HepG2 (cell line): ENCODE measurements around the gene TTC4. TPM values are rescaled to one million over a fixed set of nuclear protein-coding genes. Genes with fewer than 3 reads are reported as not detected.

Experiments
- ATAC-seq: fragments of 200-7000 bp; cut with Tn5 transposase; 3 replicates; pipeline ENCODE4 v1.9.1; 2020; ENCODE audit warnings: mild to moderate bottlenecking, moderate library complexity
- BruUV-seq: library from RNA; stranded (reverse); fragments of 400-500 nt; replicated peaks from 2 replicates; lab custom pipeline; 2021; lab: Mats Ljungman, UMichigan
- CTCF ChIA-PET: fragments of 300-600 bp; formaldehyde crosslinking; extraction: SDS; loops from one replicate; lab custom pipeline; 2021; ENCODE audit warnings: low total read pairs, inconsistent platforms, low intra/inter-chr PET ratio; lab: Yijun Ruan, JAX
- POLR2A ChIA-PET: fragments of 350-600 bp; sonication (Branson Sonifier 250); formaldehyde crosslinking; loops from one replicate; lab custom pipeline; 2020; ENCODE audit warnings: antibody characterized with exemption, inconsistent platforms; lab: Yijun Ruan, JAX
- DNase-seq: peaks from one replicate; pipeline ENCODE4 v3.0.0-alpha.2; 2015; ENCODE audit warnings: low spot score
- FAIRE-seq: peaks from 3 replicates; lab custom pipeline; 2011; peaks lifted over from hg19 to GRCh38; lab: Jason Lieb, UNC
- H2AFZ ChIP-seq: one replicate; pipeline ENCODE4 v1.6.1; 2011; ENCODE audit warnings: low read length, inconsistent platforms
- H3K27ac ChIP-seq: fragments of 300-600 bp; 3 replicates; pipeline ENCODE4 v1.8.0; 2011; ENCODE audit warnings: mixed run types, mild to moderate bottlenecking, mixed read lengths, low read length, inconsistent platforms; ENCODE audit not compliant: insufficient read depth; ENCODE audit errors: extremely low read length
- H3K27me3 ChIP-seq, 2 experiments: fragments of 200-600 bp in 1 of 2; 2 replicates in 1 of 2; 3 replicates in 1 of 2; pipeline versions ENCODE4 v1.6.0 to v1.8.0; 2011; ENCODE audit warnings: low read length in 2 of 2, mild to moderate bottlenecking in 2 of 2, moderate library complexity in 2 of 2, inconsistent platforms in 1 of 2; ENCODE audit not compliant: insufficient read depth in 2 of 2, control insufficient read depth in 1 of 2
- H3K36me3 ChIP-seq, 2 experiments: fragments of 200-600 bp in 1 of 2; replicated peaks in 1 of 2; 2 replicates in 1 of 2; 3 replicates in 1 of 2; pipeline versions ENCODE4 v1.5.1 to v1.8.0; 2011; ENCODE audit warnings: low read length in 2 of 2, inconsistent platforms in 1 of 2; ENCODE audit not compliant: insufficient read depth in 2 of 2, control insufficient read depth in 1 of 2
- H3K4me1 ChIP-seq: 2 replicates; pipeline ENCODE4 v1.5.1; 2012; ENCODE audit warnings: low read length, inconsistent platforms; ENCODE audit not compliant: insufficient read depth
- H3K4me2 ChIP-seq: 2 replicates; pipeline ENCODE4 v1.6.0; 2011; ENCODE audit warnings: low read depth, low read length, inconsistent platforms
- H3K4me3 ChIP-seq, 3 experiments: fragments of 200-600 bp in 1 of 3; sonication (generic), shearing (Covaris generic) in 1 of 3; replicated peaks in 1 of 3; 2 replicates each; pipeline ENCODE4 v1.5.1; 2011 to 2016; ENCODE audit warnings: low read length in 3 of 3, inconsistent platforms in 2 of 3, low read depth in 2 of 3, mild to moderate bottlenecking in 2 of 3, control low read depth in 1 of 3, mixed read lengths in 1 of 3; ENCODE audit not compliant: insufficient read depth in 1 of 3
- H3K79me2 ChIP-seq: one replicate; pipeline ENCODE4 v1.6.1; 2011; ENCODE audit warnings: low read length, inconsistent platforms; ENCODE audit not compliant: insufficient read depth
- H3K9ac ChIP-seq: 2 replicates; pipeline ENCODE4 v1.6.0; 2011; ENCODE audit warnings: mild to moderate bottlenecking, low read depth, low read length, inconsistent platforms; ENCODE audit not compliant: insufficient read depth
- H3K9me3 ChIP-seq: 2 replicates; pipeline ENCODE4 v1.5.1; 2012; ENCODE audit warnings: mild to moderate bottlenecking, low read length
- H4K20me1 ChIP-seq: 2 replicates; pipeline ENCODE4 v1.6.0; 2011; ENCODE audit warnings: inconsistent platforms, mild to moderate bottlenecking, low read length, moderate library complexity; ENCODE audit not compliant: insufficient read depth
- ATAD3A ChIP-seq: sonication (generic); formaldehyde crosslinking; IDR thresholded peaks from 2 replicates; pipeline ENCODE4 v1.4.0; 2020; ENCODE audit warnings: missing genetic modification reagents
- ATF5 ChIP-seq: sonication (generic); formaldehyde crosslinking; IDR thresholded peaks from 2 replicates; pipeline ENCODE4 v1.4.0; 2020; ENCODE audit warnings: mild to moderate bottlenecking, low read depth, missing genetic modification reagents
- CENPT ChIP-seq: sonication (generic); formaldehyde crosslinking; IDR thresholded peaks from 2 replicates; pipeline ENCODE4 v1.8.0; 2022; ENCODE audit warnings: low read depth, mild to moderate bottlenecking, moderate library complexity, missing genetic modification reagents
- DR1 ChIP-seq: sonication (generic); formaldehyde crosslinking; IDR thresholded peaks from 2 replicates; pipeline ENCODE4 v1.8.0; 2021; ENCODE audit warnings: mild to moderate bottlenecking, missing genetic modification reagents, inconsistent platforms
- GABPB1 ChIP-seq: IDR thresholded peaks from 2 replicates; pipeline ENCODE4 v1.6.1; 2016; ENCODE audit warnings: mild to moderate bottlenecking, missing genetic modification reagents, moderate library complexity, missing compliant biosample characterization
- HDAC6 ChIP-seq: fragments of 200-600 bp; sonication (generic); IDR thresholded peaks from 2 replicates; pipeline ENCODE4 v1.7.0; 2017; ENCODE audit warnings: mild to moderate bottlenecking, antibody characterized with exemption, low read length, low read depth
- KAT7 ChIP-seq: IDR thresholded peaks from 2 replicates; pipeline ENCODE4 v1.6.1; 2018; ENCODE audit warnings: borderline replicate concordance, missing compliant biosample characterization
- MED13 ChIP-seq: sonication (generic); formaldehyde crosslinking; IDR thresholded peaks from 2 replicates; pipeline ENCODE4 v1.5.0; 2020; ENCODE audit warnings: missing genetic modification reagents
- PTBP1 ChIP-seq: fragments of 200-400 bp; formaldehyde crosslinking; IDR thresholded peaks from 2 replicates; pipeline ENCODE4 v1.6.1; 2018; ENCODE audit warnings: low read length, low read depth; ENCODE audit not compliant: poor library complexity, severe bottlenecking
- RFX5 ChIP-seq: IDR thresholded peaks from 2 replicates; pipeline ENCODE4 v1.6.1; 2011; ENCODE audit warnings: low read depth, low read length, improper control_type of control experiment
- TFDP2 ChIP-seq: sonication (generic); formaldehyde crosslinking; IDR thresholded peaks from 2 replicates; pipeline ENCODE4 v1.4.0; 2020; ENCODE audit warnings: missing genetic modification reagents
- XRCC5 ChIP-seq: fragments of 200-400 bp; formaldehyde crosslinking; optimal IDR thresholded peaks from 2 replicates; pipeline ENCODE3; 2017; ENCODE audit warnings: mild to moderate bottlenecking, low read length
- ZBTB3 ChIP-seq: sonication (generic); formaldehyde crosslinking; IDR thresholded peaks from 2 replicates; pipeline ENCODE4 v1.4.0; 2020; ENCODE audit warnings: low read depth, mild to moderate bottlenecking, moderate library complexity, missing genetic modification reagents, borderline replicate concordance
- ZBTB44 ChIP-seq: sonication (generic); formaldehyde crosslinking; IDR thresholded peaks from 2 replicates; pipeline ENCODE4 v1.4.0; 2020; ENCODE audit warnings: missing genetic modification reagents
- ZNF224 ChIP-seq: sonication (generic); formaldehyde crosslinking; IDR thresholded peaks from 2 replicates; pipeline ENCODE4 v1.5.0; 2020; ENCODE audit warnings: mild to moderate bottlenecking, missing genetic modification reagents
- ZNF296 ChIP-seq: sonication (generic); formaldehyde crosslinking; conservative IDR thresholded peaks from 2 replicates; pipeline ENCODE4 v1.5.0; 2020; ENCODE audit warnings: mild to moderate bottlenecking, missing genetic modification reagents
- ZNF329 ChIP-seq: sonication (generic); formaldehyde crosslinking; IDR thresholded peaks from 2 replicates; pipeline ENCODE4 v1.9.0; 2021; ENCODE audit warnings: low read depth, mild to moderate bottlenecking, missing genetic modification reagents
- ZNF34 ChIP-seq: sonication (generic); formaldehyde crosslinking; IDR thresholded peaks from 2 replicates; pipeline ENCODE4 v1.4.0; 2020; ENCODE audit warnings: mild to moderate bottlenecking, missing genetic modification reagents, borderline replicate concordance
- ZNF713 ChIP-seq: sonication (generic); formaldehyde crosslinking; IDR thresholded peaks from 2 replicates; pipeline ENCODE4 v1.4.0; 2020; ENCODE audit warnings: mild to moderate bottlenecking, missing genetic modification reagents
- ZSCAN25 ChIP-seq: sonication (generic); formaldehyde crosslinking; IDR thresholded peaks from 2 replicates; pipeline ENCODE4 v1.8.0; 2022; ENCODE audit warnings: mild to moderate bottlenecking, missing genetic modification reagents
- WGBS: methylation state at CpG from one replicate; pipeline ENCODE4 v1.1.6; 2017; ENCODE audit warnings: low lambda C conversion rate; 5-methylcytosine and 5-hydroxymethylcytosine counted together
- in situ Hi-C: cut with HindIII; loops from 2 replicates; pipeline ENCODE4 v1.10.0; 2017; ENCODE audit warnings: low pct_unique_long_range_greater_than_20kb; ENCODE audit not compliant: extremely low pct_ligation_motif_present
- intact Hi-C: fragments of 100-400 bp; cut with micrococcal nuclease; formaldehyde crosslinking; loops from one replicate; pipeline ENCODE4 v1.10.0; 2022; ENCODE audit not compliant: unreplicated experiment
- polyA plus RNA-seq, 8 experiments: library from polyadenylated mRNA; depleted of rRNA in 3 of 8; stranded (reverse) in 7 of 8; unstranded in 1 of 8; fragments of >200 nt; fragmentation: Illumina TruSeq in 4 of 8; extraction: Trizol in 4 of 8; gene quantifications; 2 replicates each; pipeline versions ENCODE4 v1.2.1 to v1.2.3, GENCODE V29; 2011 to 2016; ENCODE audit warnings: low read depth in 4 of 8, missing spikeins in 1 of 8, mixed read lengths in 1 of 8; ENCODE audit not compliant: insufficient read depth in 1 of 8
- total RNA-seq, 5 experiments: library from RNA; depleted of rRNA; stranded (reverse); fragments of >200 nt; fragmentation: Illumina TruSeq; extraction: Trizol; gene quantifications; 2 replicates each; pipeline ENCODE4 v1.2.3, GENCODE V29; 2016; ENCODE audit warnings: low read depth in 1 of 5

The TTC4 gene
- total and polyA plus RNA-seq, 2 of the 13 experiments (the other 11 are each of a cell fraction or from before 2014, with no cell fraction given): 13.1 to 24.7 TPM

GRCh38 chr1:54784066-54784465, 68.4 kb downstream of the TTC4 start:
- no peak for ATAC-seq
- POLR2A ChIA-PET: no interaction called here

GRCh38 chr1:54786778-54787177, 71.1 kb downstream of the TTC4 start:
- no peaks in the 10 kb centered on the region for H3K36me3 ChIP-seq
- H2AFZ ChIP-seq: no peak overlapping the region
- H3K4me2 ChIP-seq: no peak overlapping the region
- DNase-seq (no peak), ATAC-seq (no peak), FAIRE-seq (no peak)
- no TSS peak for BruUV-seq
- H4K20me1 ChIP-seq: no peaks in the 10 kb centered on the region
- H3K79me2 ChIP-seq: no peaks in the 10 kb centered on the region
- peaks cover 7% of the 10 kb centered on the region for H3K4me1 ChIP-seq
- H3K27ac ChIP-seq: no peak overlapping the region
- in situ Hi-C loops: no loop called here
- H3K9me3 ChIP-seq: 0 out of 2 replicates have a peak, but pooled peaks cover under 1% of the 10 kb centered on the region
- H3K4me3 ChIP-seq: no peak overlapping the region
- whole genome bisulfite sequencing: 8% methylated on average over 6 of the region's 8 CpGs
- intact Hi-C loops: no loop called here
- no peak overlapping the region for H3K9ac ChIP-seq
- peaks cover 0 to 8% of the 10 kb centered on the region in 2 experiments; a peak in 1 of 5 replicates for H3K27me3 ChIP-seq
- CTCF ChIA-PET: no interaction called here
- POLR2A ChIA-PET: no interaction called here
- TF ChIP-seq DR1 (CRISPR knock-in tag) (no peak), HDAC6 (no peak), RFX5 (no peak), ATAD3A (CRISPR knock-in tag) (no peak), PTBP1 (no peak), TFDP2 (no peak), KAT7 (CRISPR knock-in tag) (no peak), ZNF713 (CRISPR knock-in tag) (no peak), ATF5 (CRISPR knock-in tag) (no peak), ZNF296 (CRISPR knock-in tag) (no peak), ZSCAN25 (no peak)

More at GRCh38 chr1:54784066-54784465, 68.4 kb downstream of the TTC4 start:
- 0% methylated on average over 2 of the region's 2 CpGs for WGBS
- Histone ChIP-seq H3K9me3 (no peaks in the 10 kb centered on the region), H3K4me1 (no peaks in the 10 kb centered on the region), H3K27me3 (peaks cover 0 to 8% of the 10 kb centered on the region in 2 experiments; a peak in 1 of 5 replicates), H3K27ac (no peak overlapping the region), H3K36me3 (no peaks in the 10 kb centered on the region), H3K9ac (no peak overlapping the region), H3K4me2 (no peak overlapping the region), H3K4me3 (no peak overlapping the region), H3K79me2 (no peaks in the 10 kb centered on the region), H4K20me1 (no peaks in the 10 kb centered on the region), H2AFZ (no peak overlapping the region)
- TF ChIP-seq ZNF224 (CRISPR knock-in tag) (no peak), ZBTB3 (CRISPR knock-in tag) (no peak), ZNF329 (CRISPR knock-in tag) (no peak), ZBTB44 (CRISPR knock-in tag) (no peak), GABPB1 (CRISPR knock-in tag) (no peak), ZNF296 (CRISPR knock-in tag) (no peak), XRCC5 (no peak), CENPT (CRISPR knock-in tag) (no peak), MED13 (CRISPR knock-in tag) (no peak), ZNF34 (CRISPR knock-in tag) (no peak)
- CTCF ChIA-PET: no interaction called here
- BruUV-seq: no TSS peak
- in situ Hi-C loops: no loop called here
- no peak for FAIRE-seq
- DNase-seq: no peak
- intact Hi-C loops: no loop called here
